22Rv1 (cell line): ENCODE measurements around the gene SPACA7.

ENCODE experiments used
- CTCF ChIP-seq: fragments of 450-650 bp; IDR thresholded peaks from 2 replicates; pipeline ENCODE4 v1.5.1; 2017; ENCODE audit warnings: mild to moderate bottlenecking
- ZFX ChIP-seq: fragments of 450-650 bp; IDR thresholded peaks from 2 replicates; pipeline ENCODE4 v1.6.1; 2017; ENCODE audit warnings: antibody characterized with exemption, borderline replicate concordance

- TF ChIP-seq CTCF (no peak), ZFX (no peak)
Observed at GRCh38 chr13:112347986-112348385, 28.2 kb upstream of the SPACA7 start.
